DOHH2 (cell line): Measurements from ENCODE around the gene TIMM17B.

Experiments used
- EZH2phosphoT487 ChIP-seq: fragments of 200-600 bp; sonication (generic); IDR thresholded peaks from 2 replicates; pipeline ENCODE4 v1.6.1; 2017; ENCODE audit warnings: borderline replicate concordance, mild to moderate bottlenecking, antibody characterized with exemption, low read length, moderate library complexity, mixed read lengths
- TF ChIP-seq, protein P1 (sequence below): fragments of 200-600 bp; sonication (generic); IDR thresholded peaks from one replicate; pipeline ENCODE4 v1.5.1; 2014; ENCODE audit warnings: antibody characterized with exemption, mild to moderate bottlenecking, low read depth, low read length; ENCODE audit not compliant: poor library complexity, severe bottlenecking

DNA sequence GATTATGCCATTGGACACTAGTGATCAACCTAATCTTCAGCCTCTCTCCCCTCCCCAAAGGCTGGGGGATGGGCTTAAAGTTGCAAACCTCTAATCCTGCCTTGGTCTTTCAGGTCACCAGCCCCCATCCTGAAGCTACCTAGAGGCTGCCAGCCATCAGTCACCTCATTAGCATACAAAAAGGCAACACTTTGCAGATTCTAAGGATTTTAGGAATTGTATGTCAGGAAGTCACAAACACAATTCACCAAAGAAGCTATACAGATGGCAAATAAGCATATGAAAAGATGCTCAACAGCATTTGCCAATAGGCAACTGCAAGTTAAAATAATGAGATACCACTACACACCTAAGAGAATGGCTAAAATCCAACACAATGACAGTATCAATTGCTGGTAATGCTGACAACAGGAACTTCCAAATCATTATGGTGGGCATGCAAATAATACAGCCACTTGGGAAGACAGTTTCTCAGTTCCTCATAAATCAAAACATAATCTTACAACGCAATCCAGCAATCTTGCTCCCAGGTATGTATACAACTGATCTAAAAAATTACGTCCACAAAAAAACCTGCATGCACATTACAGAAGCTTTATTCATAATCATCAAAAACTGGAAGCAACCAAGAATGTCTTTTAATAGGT lies 30.3 kb upstream of the TIMM17B start:
- TF ChIP-seq, protein P1, sequence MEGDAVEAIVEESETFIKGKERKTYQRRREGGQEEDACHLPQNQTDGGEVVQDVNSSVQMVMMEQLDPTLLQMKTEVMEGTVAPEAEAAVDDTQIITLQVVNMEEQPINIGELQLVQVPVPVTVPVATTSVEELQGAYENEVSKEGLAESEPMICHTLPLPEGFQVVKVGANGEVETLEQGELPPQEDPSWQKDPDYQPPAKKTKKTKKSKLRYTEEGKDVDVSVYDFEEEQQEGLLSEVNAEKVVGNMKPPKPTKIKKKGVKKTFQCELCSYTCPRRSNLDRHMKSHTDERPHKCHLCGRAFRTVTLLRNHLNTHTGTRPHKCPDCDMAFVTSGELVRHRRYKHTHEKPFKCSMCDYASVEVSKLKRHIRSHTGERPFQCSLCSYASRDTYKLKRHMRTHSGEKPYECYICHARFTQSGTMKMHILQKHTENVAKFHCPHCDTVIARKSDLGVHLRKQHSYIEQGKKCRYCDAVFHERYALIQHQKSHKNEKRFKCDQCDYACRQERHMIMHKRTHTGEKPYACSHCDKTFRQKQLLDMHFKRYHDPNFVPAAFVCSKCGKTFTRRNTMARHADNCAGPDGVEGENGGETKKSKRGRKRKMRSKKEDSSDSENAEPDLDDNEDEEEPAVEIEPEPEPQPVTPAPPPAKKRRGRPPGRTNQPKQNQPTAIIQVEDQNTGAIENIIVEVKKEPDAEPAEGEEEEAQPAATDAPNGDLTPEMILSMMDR, result no peak
- TF ChIP-seq EZH2phosphoT487, result no peak
